ENCODE data around the gene ZNF784.

- TF ChIP-seq CTCF (conservative IDR thresholded peaks at IDR 0.05; ENCODE audit: low read length) = no peak
- no peak for TF ChIP-seq EZH2phosphoT487 (IDR thresholded peaks at IDR 0.05; ENCODE audit: borderline replicate concordance, low read depth, low read length)
These were observed 37.2 kb downstream of the ZNF784 start for GRCh38 chr19:55586976-55587668.
